GM12865 (cell line): ENCODE results near the gene CDK11A.

Source experiments
- DNase-seq: peaks from one replicate; pipeline ENCODE4 v3.0.0; 2010; ENCODE audit warnings: low read depth
- H3K4me3 ChIP-seq: 2 replicates; pipeline ENCODE4 v1.5.1; 2011; ENCODE audit warnings: mild to moderate bottlenecking, low read depth, low read length, control low read depth
- TF ChIP-seq, protein P1 (sequence below): IDR thresholded peaks from 2 replicates; pipeline ENCODE4 v1.5.1; 2011; ENCODE audit warnings: low read length, control low read depth, low read depth, inconsistent platforms; ENCODE audit not compliant: insufficient read depth; ENCODE audit errors: missing control alignments

CDK11A gene

DNA sequence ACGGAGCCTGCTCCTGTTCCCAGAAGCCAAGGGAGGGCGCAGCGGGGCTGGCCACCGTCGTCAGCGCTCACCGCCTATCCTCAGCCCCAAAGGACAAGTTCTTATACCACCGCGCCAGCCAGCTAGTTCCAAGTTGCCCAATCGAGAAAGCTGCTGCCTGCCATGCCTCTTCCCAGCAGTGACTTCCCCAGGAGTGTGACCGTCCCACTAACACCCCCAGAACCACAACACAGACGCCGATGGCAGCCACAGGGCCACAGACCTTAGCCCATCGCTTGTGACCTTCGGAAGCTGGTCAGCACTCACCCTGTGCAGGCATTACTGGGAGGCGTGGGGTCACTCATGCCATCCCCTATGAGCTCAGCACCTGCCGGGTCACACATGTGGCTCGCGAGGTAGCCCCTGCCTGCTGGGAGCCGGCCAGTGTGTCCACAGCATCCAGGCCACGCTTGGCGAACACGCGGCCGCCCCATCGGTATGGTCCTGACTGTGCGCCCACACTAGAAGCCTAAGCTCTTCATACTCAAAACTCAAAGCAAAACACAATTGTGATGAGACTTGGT lies 34.0 kb upstream of the CDK11A start:
- H3K4me3 ChIP-seq = no peak overlapping the region
- no peak for DNase-seq
- TF ChIP-seq, protein P1, sequence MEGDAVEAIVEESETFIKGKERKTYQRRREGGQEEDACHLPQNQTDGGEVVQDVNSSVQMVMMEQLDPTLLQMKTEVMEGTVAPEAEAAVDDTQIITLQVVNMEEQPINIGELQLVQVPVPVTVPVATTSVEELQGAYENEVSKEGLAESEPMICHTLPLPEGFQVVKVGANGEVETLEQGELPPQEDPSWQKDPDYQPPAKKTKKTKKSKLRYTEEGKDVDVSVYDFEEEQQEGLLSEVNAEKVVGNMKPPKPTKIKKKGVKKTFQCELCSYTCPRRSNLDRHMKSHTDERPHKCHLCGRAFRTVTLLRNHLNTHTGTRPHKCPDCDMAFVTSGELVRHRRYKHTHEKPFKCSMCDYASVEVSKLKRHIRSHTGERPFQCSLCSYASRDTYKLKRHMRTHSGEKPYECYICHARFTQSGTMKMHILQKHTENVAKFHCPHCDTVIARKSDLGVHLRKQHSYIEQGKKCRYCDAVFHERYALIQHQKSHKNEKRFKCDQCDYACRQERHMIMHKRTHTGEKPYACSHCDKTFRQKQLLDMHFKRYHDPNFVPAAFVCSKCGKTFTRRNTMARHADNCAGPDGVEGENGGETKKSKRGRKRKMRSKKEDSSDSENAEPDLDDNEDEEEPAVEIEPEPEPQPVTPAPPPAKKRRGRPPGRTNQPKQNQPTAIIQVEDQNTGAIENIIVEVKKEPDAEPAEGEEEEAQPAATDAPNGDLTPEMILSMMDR = no peak

DNA sequence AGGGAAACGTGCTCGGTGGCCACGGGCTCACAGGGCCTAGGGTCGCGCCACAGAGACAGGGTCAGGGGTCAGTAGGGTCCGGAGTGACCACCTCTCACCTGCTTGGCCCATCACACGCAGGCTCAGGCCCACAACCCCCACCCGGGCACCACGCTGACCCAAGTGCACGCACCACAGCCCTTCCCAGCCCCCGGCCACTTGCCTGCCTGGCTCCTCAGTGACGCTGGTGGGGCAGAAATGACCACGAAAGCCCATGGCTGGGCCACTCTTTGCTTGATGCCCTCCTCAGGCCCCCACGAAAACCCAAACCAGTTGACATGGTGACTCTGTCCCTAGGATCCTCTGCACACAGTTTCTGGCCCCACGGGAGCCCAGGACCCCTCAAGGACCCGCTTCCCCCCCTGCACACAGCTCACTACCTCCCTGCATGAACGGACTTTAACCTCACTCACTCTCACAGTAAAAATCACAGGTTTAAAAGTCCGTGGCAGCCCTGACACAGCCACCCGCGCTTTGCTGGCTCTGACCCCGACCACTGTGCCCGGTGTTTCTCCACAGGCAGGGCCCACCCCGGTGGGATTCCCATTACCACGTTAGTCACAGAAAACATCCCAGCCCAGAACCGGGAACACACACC lies 33.4 kb upstream of the CDK11A start:
- H3K4me3 ChIP-seq = no peak overlapping the region
- DNase-seq = no peak
- TF ChIP-seq, protein P1 = no peak

DNA sequence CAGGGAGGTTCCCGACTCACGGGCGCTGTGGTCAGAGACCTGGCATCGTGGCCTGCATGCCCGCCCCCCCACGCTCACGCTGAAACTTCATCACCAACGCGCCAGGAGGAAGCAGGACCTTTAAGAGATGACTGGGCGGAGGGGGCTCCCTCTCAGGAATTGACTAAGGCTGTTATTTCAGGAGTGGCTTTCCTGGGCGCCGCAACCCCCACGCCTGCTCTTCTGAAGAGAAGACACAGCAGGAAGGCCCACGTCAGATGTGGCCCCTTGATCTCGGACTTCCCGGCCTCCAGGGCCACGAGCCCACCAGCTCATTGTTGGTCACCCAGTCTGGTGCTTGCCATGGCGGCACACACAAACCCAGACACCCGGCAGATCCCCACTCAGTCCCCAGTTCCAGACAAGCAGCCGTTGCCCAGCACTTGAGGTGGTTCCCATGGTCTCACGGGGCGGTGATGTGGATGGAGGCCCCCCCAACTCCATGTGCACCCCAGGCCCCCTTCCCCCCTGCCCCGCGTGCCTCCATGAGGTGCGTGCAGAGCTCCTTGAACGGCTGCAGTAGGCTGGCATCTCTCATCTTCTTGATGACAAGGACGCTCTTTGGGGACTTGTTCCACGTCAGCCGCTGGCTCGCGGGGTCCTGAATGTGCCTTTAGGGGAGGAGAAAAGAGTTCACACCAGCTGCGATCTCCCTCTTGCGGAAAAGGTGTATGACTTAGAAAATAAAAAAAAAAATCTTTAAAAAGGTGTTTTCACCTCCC lies 32.7 kb upstream of the CDK11A start:
- TF ChIP-seq, protein P1 = no peak
- no peak for DNase-seq

DNA sequence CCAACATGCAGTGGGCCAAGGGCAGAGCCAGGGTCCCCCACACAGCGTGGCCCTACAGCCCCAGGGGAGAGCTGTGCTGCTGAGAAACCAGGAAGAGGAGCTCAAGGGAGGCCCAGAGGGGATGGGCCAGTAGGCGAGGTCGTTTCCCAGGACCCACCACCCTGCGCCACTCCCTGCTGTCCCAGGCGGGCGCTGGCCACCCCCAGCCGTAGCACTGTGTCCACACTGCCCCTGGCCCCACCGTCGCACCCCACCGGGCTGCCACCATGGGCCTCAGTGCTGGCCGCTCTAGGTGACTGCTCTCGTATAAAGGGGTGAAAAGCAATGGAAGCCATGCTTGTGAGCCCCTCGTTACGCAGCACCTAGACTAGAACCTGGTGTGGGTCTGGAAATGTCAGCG lies 31.7 kb upstream of the CDK11A start:
- TF ChIP-seq, protein P1 = no peak
- H3K4me3 ChIP-seq = no peak overlapping the region
- DNase-seq = no peak

More for the DNA sequence above, 32.7 kb upstream of the CDK11A start:
- H3K4me3 ChIP-seq = no peak overlapping the region

DNA sequence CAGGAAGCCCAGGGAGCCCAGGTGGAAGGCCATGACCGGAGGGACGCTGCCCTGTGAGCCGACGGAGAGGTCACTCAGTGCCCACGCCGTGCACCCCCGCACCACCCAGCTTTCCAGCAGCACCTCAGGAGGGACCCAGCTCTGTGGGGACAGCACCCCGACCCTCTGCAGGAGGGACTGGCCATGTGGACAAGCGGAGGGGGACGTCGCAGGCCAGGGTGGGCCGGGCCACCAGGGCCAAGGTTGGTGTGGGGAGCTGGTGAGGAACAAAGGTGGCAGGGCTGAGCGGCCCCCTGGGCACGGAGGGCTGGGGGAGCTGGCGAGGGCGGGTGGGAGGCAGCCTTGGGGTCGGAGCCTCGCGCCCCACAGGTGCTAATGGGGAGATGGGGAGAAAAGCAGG lies 31.3 kb upstream of the CDK11A start:
- TF ChIP-seq, protein P1 = no peak
- DNase-seq = no peak
- no peak overlapping the region for H3K4me3 ChIP-seq

DNA sequence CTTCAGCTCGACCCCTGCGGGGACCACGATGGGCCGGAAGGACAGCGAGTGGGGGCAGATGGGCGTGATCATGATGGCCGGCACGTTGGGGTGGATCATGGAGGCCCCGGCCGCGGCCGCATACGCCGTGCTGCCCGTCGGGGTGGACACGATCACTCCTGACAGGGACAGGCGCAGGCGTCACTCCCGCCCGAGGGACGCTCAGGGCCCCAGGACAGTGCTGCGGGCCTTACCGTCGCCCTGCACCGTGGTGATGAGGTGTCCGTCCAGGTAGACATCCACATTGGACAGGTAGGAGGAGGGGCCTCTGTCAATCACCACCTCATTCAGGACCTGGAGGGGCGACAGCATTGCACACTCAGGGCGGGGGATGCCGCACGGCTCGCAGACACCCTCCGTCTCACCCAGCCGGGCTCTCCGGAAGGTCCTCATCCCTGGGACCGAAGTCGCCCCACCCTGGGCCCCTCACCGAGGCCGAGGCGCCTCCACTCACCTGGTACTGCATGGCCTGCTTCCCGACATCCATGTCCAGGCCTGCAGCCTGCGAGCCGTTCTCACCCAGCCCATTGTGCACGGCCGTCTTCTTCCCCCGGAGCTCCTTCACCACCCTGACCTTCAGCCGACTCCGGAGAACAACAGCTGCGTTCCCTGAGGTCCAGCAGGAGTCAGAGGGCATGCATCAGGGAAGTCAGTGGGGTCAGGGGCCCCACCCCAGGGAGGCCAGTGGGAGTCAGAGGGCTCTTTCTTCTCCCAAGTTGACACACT lies 30.1 kb upstream of the CDK11A start:
- H3K4me3 ChIP-seq = no peak overlapping the region
- no peak for DNase-seq
- TF ChIP-seq, protein P1 = no peak
